Skeletal muscle tissue (tissue), 4 donors: Measurements from ENCODE around the gene SLC43A2. TPM values are rescaled to one million over a fixed set of nuclear protein-coding genes. Genes with fewer than 3 reads are reported as not detected.

Experiments
- H3K27ac ChIP-seq: one replicate; pipeline ENCODE4 v1.7.0; 2013; ENCODE audit warnings: mild to moderate bottlenecking, low read depth, low read length, inconsistent platforms
- H3K27me3 ChIP-seq, 3 donors: one replicate each; pipeline ENCODE4 v1.7.0; 2013; ENCODE audit warnings: low read length in 3 of 3; ENCODE audit not compliant: control insufficient read depth in 3 of 3, insufficient read depth in 3 of 3
- H3K36me3 ChIP-seq, 3 donors: one replicate each; pipeline ENCODE4 v1.7.0; 2013; ENCODE audit warnings: low read length in 3 of 3; ENCODE audit not compliant: control insufficient read depth in 3 of 3, insufficient read depth in 3 of 3
- H3K4me1 ChIP-seq, 3 donors: one replicate each; pipeline ENCODE4 v1.7.0; 2013; ENCODE audit warnings: low read length in 3 of 3, mild to moderate bottlenecking in 3 of 3; ENCODE audit not compliant: control insufficient read depth in 3 of 3, insufficient read depth in 3 of 3
- H3K4me3 ChIP-seq, 3 donors: one replicate each; pipeline ENCODE4 v1.7.0; 2013; ENCODE audit warnings: low read length in 3 of 3
- H3K9ac ChIP-seq, 3 donors: one replicate each; pipeline ENCODE4 v1.7.0; 2013; ENCODE audit warnings: low read length in 3 of 3, mild to moderate bottlenecking in 3 of 3, moderate library complexity in 2 of 3, low read depth in 1 of 3
- H3K9me3 ChIP-seq, 3 donors: one replicate each; pipeline ENCODE4 v1.7.0; 2013; ENCODE audit warnings: low read length in 3 of 3; ENCODE audit not compliant: control insufficient read depth in 3 of 3
- total RNA-seq: library from RNA; depleted of rRNA; stranded (reverse); fragments of >200 nt; gene quantifications from one replicate; pipeline ENCODE4 v1.2.3, GENCODE V29; 2014
- donor health status: Osteomylitis.

The SLC43A2 gene
- total RNA-seq, 1 donor from 2014 or later: 4.7 TPM

- peaks cover 34 to 42% (median 42%) of the 10 kb centered on the region in 3 donors for H3K4me1 ChIP-seq
- H3K27ac ChIP-seq: no peak overlapping the region
Measured at GRCh38 chr17:1650731-1651558, 22.3 kb upstream of the SLC43A2 start.

DNA sequence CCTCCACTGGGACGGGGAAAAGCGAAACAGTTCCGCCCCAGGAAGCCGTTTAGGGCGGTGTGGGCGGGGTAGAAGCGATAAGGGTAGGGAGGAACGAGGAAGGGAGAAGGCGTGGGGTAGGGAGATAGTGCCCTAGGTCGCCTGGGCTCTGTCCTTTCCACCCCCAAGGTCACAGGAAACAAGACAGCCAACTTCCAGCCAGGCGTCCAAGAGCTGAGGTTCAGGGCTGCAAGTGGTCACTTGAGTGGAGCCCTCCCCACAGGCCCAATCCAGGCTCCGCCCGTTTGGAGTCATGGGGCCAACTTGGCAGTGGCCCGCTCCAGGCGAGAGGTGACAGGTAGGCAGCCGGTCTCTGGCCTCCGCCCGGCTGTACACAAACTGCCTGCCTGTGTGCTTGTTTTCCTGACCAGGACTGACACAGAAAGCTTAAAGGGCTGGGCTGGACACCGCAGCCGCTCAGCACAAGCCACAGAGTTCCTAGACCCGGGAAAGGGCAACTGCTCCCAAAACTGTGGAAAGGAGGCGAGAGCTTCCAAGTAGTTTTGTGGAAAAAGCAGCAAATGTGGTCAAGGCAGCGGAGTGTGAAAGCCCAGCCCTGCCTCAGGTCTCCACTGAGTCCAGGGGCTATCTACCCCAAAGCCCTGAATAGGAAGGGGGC, 21.3 kb upstream of the SLC43A2 start, which contains the start of gene RILP:
TSS of gene RILP (minus strand) at position 23 of the 658 bp plus-strand sequence. CDS start 62 bp downstream, outside the sequence.
- peaks cover 37 to 47% (median 44%) of the 10 kb centered on the region in 3 donors for H3K4me1 ChIP-seq
- H3K4me3 ChIP-seq: peak within 1 kb of the TSS; percentile 77 to 85 (median 84)
- peak within 1 kb of the TSS; percentile 85 to 96 (median 90) for H3K9ac ChIP-seq
- H3K9me3 ChIP-seq: no peaks in the 10 kb centered on the region
- H3K27me3 ChIP-seq: no peaks in the 10 kb centered on the region
- peaks cover 61 to 69% (median 63%) of the 10 kb centered on the region in 3 donors for H3K36me3 ChIP-seq
- H3K27ac ChIP-seq: peak within 1 kb of the TSS; percentile 88

More at GRCh38 chr17:1650731-1651558, 22.3 kb upstream of the SLC43A2 start:
- Histone ChIP-seq H3K9ac (peak overlapping the region in 2 of 3 donors; percentile 81 to 96), H3K36me3 (peaks cover 66 to 68% (median 67%) of the 10 kb centered on the region in 3 donors), H3K9me3 (no peaks in the 10 kb centered on the region), H3K4me3 (no peak overlapping the region), H3K27me3 (no peaks in the 10 kb centered on the region)

- peak overlapping the region; percentile 85 to 96 (median 90) for H3K9ac ChIP-seq
- H3K4me1 ChIP-seq: peaks cover 39 to 55% (median 50%) of the 10 kb centered on the region in 3 donors
- H3K36me3 ChIP-seq: peaks cover 55 to 62% (median 57%) of the 10 kb centered on the region in 3 donors
- peak overlapping the region; percentile 77 to 85 (median 84) for H3K4me3 ChIP-seq
- no peaks in the 10 kb centered on the region for H3K27me3 ChIP-seq
- no peaks in the 10 kb centered on the region for H3K9me3 ChIP-seq
- H3K27ac ChIP-seq: peak overlapping the region; percentile 88
Measured at GRCh38 chr17:1648963-1649843, 20.6 kb upstream of the SLC43A2 start.

DNA sequence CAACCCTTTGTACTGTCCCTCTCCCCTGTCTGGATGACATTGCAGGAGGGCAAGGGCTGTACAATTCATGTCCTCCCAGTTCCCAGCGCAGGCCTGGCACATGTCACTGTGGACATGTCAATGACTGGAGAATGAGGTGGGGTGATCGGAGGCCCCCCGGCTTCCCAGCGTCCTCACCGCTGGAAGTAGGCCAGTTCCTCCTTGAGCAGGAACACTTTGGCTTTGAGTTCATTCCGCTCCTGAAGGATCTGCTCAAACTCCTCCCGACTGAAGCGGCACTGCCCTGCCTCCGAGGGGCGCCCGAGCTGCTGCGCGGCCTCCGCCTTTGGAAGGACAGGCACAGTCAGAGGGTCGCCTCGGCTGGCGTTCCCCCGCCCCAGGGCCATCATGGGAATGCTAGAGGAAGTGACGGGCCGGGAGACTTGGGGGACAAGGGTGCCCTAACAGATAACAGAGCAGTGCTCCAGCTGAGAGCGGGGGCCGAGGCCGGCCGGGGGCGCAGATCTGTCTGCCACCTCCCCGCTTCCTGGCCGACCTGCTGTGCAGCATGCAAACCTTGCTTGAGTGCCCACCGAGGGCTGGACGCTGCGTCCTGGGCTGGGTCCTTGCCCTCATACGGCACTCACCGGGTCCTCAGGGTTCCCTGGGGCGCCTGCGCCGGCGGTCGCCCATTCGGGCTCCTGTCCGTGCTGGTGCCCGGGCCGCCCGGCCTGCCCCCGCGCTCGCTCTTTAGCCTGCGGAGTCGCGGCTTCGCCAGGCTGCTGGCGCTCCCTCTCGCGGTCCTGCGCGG, 19.7 kb upstream of the SLC43A2 start:
- Histone ChIP-seq H3K9me3 (no peaks in the 10 kb centered on the region), H3K36me3 (peaks cover 46 to 54% (median 49%) of the 10 kb centered on the region in 3 donors), H3K27ac (peak overlapping the region; percentile 73), H3K4me3 (peak overlapping the region; percentile 72 to 85 (median 84)), H3K27me3 (no peaks in the 10 kb centered on the region), H3K9ac (peak overlapping the region; percentile 83 to 96 (median 85)), H3K4me1 (peaks cover 44 to 60% (median 56%) of the 10 kb centered on the region in 3 donors)

GRCh38 chr17:1647802-1648171, 19.2 kb upstream of the SLC43A2 start:
- peaks cover 41 to 48% (median 43%) of the 10 kb centered on the region in 3 donors for H3K36me3 ChIP-seq
- peaks cover 44 to 60% (median 56%) of the 10 kb centered on the region in 3 donors for H3K4me1 ChIP-seq
- H3K4me3 ChIP-seq: peak overlapping the region; percentile 72 to 85 (median 84)
- peak overlapping the region; percentile 73 for H3K27ac ChIP-seq
- no peaks in the 10 kb centered on the region for H3K9me3 ChIP-seq
- H3K27me3 ChIP-seq: no peaks in the 10 kb centered on the region
- H3K9ac ChIP-seq: peak overlapping the region; percentile 83 to 96 (median 85)

- Histone ChIP-seq H3K4me3 (peak overlapping the region; percentile 45 to 62 (median 54)), H3K9ac (peak overlapping the region in 2 of 3 donors; percentile 54 to 61), H3K9me3 (no peaks in the 10 kb centered on the region), H3K27me3 (no peaks in the 10 kb centered on the region), H3K4me1 (peaks cover 44 to 60% (median 55%) of the 10 kb centered on the region in 3 donors), H3K27ac (peak overlapping the region; percentile 64), H3K36me3 (peaks cover 26 to 35% (median 29%) of the 10 kb centered on the region in 3 donors)
Measured at GRCh38 chr17:1646199-1646875, 17.7 kb upstream of the SLC43A2 start.

DNA sequence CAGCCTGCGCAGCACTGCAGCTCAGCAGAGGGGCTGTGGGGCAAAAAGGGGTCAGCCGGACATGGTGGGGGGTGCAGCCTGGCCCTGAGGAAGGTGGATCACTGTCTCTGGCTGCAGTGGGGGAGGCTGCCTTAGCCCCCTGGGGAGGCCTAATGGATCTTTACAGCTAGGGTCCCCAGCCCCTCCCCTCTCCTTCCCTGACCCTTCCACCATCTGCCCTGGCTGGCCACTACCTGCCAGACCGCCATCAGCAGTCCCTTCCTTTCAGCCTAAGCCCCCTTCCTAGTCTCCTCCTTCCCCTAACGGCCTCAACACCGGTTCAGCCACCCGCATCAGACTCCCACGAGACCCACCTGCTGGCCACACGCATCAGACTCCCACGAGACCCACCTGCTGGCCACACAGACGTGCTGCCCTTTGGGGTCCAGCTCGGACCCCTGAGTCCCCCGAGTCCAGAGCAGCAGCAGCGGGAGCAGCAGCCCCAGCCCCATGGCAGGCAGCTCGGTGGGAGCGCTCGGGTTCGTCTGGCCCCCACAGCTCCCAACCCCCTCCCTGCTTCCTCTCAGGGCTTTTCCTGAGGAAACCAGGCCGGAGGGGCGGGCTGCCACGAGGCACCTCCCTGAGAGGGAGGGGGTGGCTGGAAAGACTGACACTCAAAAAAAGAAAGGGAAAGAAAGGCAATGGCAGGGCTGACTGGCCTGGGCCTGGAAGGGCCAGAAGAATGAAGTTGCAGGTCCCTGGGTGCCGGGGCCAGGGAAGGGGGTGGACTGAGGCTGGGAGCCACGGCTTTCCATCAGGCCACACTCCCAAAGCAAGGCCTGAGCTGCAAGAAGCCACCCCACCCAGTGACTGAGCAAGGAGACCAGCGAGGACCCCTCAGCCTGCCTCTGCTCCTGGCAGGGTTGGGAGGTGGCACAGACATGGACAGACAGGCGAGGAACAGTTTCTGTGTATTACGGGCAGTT, 16.9 kb upstream of the SLC43A2 start, which contains the start of gene SCARF1:
TSS of gene SCARF1 (minus strand) at position 526 of the 965 bp plus-strand sequence. CDS start at position 491, 35 bp downstream.
- peak within 1 kb of the TSS; percentile 64 for H3K27ac ChIP-seq
- H3K9me3 ChIP-seq: no peaks in the 10 kb centered on the region
- no peaks in the 10 kb centered on the region for H3K27me3 ChIP-seq
- H3K4me1 ChIP-seq: peaks cover 40 to 56% (median 51%) of the 10 kb centered on the region in 3 donors
- H3K36me3 ChIP-seq: peaks cover 18 to 27% (median 20%) of the 10 kb centered on the region in 3 donors
- peak within 1 kb of the TSS; percentile 62 to 65 (median 62) for H3K4me3 ChIP-seq
- peak within 1 kb of the TSS; percentile 38 to 75 (median 61) for H3K9ac ChIP-seq
